ENCODE measurements around the gene BTBD19.
A peak's percentile ranks its signal among the peaks of the same experiment; 100 is the strongest.
"Not testable (repeated sequence)": the region's sequence is repeated elsewhere in the genome, so short reads cannot be mapped to it uniquely, and the experiment has no call there.

BTBD19 gene, protein sequence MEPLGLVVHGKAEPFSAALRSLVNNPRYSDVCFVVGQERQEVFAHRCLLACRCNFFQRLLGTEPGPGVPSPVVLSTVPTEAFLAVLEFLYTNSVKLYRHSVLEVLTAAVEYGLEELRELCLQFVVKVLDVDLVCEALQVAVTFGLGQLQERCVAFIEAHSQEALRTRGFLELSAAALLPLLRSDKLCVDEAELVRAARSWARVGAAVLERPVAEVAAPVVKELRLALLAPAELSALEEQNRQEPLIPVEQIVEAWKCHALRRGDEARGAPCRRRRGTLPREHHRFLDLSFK

DNA sequence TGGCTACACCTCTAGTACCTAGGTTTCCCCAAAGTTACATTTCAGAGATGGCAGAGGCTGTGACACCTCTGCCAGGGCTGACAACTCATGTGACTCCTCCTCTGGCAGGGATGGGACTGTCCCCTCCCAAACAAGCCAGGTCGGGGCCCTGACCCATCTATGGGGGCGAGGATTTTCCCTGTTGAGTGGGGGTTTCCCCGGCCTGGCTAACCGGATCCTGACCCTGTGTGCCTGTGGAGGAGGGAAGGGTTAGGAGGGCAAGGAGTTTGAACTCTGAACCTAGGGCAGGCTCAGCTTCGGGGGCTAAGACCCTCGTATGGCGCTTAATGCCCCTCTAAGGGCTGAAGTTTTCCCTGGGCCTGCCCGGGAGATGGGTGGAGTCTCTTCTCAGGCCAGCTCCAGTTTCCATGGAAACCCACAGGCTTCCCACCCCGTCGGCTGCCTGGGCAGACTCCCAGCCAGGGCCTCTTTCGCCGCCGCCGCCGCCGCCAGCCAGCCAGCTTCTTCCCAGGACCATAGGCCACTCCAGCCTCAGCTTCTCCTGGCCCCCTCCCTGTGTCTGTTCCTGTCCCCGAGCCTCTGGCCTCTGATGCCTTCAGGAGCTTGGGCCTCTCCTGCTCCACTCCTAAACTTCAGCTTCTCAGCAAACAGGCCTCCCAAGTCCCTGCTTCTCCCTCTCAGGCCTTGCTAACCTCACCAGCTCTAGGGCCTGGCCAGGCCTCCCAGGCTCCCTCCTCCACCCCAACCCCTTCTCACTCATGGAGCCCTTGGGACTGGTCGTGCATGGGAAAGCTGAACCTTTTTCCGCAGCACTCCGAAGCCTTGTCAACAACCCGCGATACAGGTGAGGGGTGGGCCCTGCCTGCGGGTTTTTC is at the start of gene BTBD19:
Gene BTBD19 (plus strand): TSS at position 461 of the 875 bp plus-strand sequence. CDS start 298 bp downstream, at position 759.
- DNase-seq, result peak; percentile 81

DNA sequence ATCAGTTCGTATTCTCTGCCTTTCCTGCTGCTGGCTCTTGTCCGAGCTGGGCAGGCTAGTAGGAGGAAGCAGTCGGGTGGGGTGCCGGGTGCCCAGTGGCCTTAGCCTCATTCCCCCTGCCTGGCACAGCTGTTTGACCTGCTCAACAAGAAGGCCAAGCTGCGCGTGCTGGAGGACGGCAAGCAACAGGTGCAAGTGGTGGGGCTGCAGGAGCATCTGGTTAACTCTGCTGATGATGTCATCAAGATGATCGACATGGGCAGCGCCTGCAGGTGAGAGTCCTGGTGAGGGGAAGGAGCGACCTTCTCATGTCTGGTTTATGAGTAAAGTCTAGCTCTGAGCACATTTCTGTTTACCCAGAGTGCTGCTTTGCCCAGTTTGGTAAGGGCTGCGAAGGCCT is 49.2 kb upstream of the BTBD19 start:
- no peak for DNase-seq

DNA sequence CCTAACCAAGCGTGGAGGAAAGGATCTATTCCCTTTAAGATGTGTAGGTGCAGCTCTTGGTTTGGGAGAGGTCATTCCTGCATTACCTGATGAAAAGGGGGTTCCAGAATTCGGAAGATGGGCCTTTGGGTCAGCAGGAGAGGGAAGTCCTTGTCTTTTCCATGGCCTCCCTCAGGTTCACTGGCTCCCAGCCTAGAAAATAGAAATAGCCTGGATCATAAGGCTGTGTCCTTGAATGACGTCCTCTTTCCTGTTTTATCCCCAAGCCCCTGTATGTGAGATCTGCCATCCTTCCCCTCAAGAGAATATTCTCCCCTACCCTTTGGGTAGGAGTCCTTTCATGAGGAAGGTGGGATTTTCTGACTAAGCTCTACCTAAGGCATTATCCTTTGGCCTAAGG is 47.4 kb upstream of the BTBD19 start:
- no peak for DNase-seq

DNA sequence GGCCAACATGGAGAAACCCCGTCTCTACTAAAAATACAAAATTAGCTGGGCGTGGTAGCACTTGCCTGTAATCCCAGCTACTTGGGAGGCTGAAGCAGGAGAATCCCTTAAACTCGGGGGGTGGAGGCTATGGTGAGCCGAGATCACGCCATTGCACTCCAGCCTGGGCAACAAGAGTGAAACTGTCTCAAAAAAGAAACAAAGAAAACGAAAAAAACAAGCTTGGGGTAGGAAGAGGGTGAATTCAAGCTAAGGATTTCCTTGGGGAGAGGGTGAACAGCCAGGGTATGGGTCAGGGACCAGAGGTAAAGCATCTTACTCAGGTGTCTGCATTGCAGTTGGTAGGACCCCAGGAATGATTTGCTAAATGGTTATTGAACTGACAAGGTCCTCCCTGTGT is 41.9 kb upstream of the BTBD19 start:
- not testable (repeated sequence) for DNase-seq

DNA sequence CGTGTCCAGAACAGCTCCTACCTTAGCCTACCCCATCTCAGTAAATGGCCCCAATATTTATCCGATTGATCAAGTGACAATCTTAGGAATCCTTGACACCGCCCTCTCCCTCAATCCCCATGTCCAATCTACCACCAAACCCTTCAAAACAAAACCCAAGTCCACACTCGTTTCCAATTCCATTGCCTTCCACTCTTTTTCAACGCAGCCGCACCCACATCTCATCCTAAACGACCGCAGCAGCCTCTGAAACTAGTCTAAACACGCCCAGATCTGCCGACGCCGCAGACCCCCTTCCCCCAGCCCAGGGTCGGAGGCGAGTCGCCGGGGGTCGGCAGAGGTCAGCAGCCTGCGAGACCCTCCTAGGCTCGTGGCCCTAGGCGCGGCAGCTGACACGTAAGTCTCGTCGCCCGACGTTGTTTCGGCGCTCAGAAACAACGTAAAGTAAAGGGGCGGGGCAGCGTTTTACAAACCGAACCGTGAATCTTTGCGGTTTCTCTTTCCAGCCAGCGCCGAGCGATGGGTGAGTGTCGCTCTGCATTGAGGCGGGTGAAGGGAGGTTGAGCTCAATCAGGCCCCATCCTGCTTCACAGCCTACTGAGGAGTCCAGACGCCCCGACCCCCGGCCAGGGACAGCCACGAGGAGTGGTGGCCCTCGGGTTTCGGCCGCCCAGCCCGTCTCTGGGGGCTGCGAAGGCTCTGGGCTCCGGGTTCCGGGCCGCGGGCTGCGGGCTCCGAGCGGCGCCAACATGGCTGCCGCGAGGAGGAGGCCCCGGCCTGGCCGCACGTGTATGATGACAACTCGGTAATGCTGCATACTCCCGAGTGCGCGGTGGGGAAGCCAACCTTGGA is 33.0 kb upstream of the BTBD19 start, which contains the start of gene RPS8:
Gene RPS8 (plus strand): TSS at position 463 of the 852 bp plus-strand sequence. CDS start 57 bp downstream, at position 520.
- peak; percentile 94 for DNase-seq

DNA sequence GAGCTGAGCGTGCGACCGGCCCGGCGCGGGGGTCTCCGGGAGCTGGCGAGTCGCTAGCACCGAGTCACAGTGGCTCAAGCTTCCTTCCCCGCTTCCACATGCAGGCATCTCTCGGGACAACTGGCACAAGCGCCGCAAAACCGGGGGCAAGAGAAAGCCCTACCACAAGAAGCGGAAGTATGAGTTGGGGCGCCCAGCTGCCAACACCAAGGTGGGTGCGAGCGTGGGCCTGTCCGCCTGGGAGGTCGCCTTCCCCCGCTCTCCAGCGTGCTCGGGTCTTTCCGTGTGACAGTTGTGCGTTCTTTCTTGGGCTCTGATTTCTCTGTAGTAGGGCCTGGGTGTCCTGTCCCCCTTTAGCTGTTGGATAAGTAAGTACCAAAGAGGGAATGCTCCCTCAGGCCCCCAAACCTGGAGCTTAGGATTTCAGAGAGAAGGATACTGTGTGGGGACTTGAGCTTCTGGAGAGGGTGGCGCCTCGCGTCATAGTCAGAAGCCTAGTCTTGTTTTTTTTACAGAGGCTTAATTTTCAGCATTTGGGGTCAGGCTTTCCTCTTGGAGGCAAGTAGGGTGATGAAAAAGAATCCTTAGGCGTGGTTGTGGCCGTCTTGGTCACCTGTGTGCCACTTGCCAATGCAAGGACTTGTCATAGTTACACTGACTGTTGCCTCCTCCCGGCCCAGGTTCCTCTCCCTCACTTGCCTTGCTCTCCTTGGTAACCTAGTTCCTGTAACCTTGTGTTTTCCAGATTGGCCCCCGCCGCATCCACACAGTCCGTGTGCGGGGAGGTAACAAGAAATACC is 32.2 kb upstream of the BTBD19 start:
- peak; percentile 50 for DNase-seq

DNA sequence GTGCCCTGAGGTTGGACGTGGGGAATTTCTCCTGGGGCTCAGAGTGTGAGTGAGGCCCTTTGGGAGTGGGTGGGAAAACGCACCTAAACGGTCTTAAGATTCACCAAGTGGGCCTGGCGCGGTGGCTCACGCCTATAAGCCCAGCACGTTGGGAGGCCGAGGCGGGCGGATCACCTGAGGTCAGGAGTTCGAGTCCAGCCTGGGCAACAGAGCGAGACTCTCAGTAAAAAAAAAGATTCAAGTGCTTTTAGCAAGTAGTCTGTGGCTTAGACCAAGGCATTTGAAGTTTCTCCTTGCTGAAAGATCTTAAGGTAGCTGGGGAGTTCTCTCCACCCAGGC is 31.6 kb upstream of the BTBD19 start:
- peak; percentile 20 for DNase-seq

DNA sequence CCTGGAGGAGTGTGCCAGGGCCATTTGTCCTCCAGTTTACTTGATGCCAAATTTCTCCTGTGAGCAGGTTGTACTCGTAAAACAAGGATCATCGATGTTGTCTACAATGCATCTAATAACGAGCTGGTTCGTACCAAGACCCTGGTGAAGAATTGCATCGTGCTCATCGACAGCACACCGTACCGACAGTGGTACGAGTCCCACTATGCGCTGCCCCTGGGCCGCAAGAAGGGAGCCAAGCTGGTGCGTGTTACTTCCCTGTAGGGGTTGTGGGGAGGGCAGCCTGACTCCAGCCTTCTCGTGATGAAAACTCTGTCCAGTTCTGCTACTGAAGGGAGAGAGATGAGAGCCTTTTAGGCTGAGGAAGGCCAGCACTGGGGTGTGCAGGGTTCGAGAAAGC is 30.8 kb upstream of the BTBD19 start:
- no peak for DNase-seq

DNA sequence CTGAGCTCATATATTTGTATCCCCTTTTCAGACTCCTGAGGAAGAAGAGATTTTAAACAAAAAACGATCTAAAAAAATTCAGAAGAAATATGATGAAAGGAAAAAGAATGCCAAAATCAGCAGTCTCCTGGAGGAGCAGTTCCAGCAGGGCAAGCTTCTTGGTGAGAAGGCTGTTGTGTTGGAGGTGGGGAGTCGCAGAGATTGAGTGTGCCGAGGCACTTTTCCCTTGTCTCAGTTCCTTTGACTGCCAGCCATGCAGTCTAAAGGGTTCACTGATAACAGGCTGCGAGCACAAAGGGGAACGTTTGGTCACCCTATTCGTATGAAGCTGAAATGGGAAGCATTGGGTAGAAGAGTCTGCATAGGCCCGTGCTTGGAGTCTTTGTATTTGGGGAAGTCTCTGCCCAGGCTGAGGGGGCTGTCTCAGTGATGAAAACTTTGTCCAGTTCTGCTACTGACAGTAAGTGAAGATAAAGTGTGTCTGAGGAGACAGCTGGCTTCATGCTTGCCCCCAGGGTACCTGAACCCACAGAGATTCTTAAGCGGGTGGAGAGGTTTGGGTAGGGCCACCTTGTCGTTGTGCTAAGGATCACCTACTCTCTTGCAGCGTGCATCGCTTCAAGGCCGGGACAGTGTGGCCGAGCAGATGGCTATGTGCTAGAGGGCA is 30.2 kb upstream of the BTBD19 start:
- no peak for DNase-seq

DNA sequence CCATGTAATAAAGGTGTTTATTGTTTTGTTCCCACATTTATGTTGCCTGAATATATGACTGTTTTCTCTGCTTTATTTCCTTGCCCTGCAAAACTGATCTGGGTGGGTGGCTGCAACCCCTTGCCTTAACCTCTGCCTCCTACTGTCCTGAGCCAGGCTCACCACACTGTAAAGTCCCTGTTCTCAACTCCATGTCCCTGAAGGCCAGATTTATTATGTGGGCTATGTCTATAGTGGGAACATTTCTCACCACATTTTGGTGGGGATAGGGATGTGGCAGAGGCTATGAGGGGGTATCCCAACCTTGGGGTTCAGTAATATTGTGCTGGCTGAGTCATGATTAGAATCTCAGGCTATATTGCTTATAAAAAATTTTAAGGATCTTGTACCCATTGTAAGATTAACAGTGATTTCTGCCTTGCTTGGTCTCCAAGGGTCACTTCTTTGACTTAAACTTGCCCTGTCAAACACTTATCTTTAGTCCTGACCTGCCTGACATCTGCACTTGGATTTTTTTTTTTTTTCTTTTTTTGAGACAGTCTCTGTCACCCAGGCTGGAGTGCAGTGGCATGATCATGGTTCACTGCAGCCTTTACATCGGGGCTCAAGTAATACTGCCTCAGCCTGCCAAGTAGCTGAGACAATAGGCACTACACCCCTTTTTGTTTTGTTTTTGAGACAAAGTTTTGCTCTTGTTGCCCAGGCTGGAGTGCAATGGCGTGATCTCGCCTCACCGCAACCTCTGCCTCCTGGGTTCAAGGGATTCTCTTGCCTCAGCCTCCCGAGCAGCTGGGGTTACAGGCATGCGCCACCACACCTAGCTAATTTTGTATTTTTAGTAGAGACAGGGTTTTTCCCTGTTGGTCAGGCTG is 29.4 kb upstream of the BTBD19 start:
- no peak for DNase-seq

DNA sequence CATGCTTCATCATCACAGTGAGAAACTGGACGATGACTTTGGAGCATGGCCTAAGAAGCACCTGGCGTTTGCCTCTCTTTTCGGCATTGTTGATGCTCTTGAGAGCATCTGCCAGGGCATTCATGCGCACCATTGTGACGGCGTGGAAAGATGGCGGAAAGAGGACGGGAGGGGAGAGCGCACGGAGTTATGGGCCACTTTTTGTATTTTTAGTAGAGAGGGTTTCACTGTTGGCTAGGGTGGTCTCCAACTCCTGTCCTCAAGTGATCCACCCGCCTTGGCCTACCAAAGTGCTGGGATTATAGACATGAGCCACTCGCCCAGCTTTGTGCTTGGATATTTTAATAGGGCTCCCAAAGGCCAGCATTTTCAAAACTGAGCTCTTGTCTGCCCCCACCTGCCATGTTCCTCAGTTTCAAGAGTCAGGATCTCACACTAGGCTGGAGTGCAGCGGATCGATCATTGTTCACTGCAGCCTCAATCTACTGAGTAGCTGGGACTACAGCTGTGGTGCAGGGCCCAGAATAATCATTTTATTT is 27.7 kb upstream of the BTBD19 start:
- no peak for DNase-seq

DNA sequence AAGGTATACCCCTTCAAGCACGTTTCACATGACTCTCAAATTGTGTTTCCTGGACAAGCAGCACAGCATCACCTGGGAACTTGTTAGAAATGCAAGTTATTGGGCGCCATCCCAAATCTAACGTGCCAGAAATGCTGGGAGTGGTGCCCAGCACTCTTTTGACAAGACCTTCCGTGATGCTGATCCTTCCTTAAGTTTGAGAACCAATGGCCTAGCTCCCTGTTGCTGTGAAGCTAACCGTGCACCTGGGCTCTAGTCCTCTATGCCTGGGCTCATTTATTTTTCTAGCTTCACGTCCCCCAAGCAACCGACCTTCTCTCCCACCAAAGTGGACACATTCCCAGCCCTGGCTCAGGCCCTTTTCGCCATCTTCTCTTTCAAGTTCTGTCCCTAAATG is 24.6 kb upstream of the BTBD19 start:
- no peak for DNase-seq

DNA sequence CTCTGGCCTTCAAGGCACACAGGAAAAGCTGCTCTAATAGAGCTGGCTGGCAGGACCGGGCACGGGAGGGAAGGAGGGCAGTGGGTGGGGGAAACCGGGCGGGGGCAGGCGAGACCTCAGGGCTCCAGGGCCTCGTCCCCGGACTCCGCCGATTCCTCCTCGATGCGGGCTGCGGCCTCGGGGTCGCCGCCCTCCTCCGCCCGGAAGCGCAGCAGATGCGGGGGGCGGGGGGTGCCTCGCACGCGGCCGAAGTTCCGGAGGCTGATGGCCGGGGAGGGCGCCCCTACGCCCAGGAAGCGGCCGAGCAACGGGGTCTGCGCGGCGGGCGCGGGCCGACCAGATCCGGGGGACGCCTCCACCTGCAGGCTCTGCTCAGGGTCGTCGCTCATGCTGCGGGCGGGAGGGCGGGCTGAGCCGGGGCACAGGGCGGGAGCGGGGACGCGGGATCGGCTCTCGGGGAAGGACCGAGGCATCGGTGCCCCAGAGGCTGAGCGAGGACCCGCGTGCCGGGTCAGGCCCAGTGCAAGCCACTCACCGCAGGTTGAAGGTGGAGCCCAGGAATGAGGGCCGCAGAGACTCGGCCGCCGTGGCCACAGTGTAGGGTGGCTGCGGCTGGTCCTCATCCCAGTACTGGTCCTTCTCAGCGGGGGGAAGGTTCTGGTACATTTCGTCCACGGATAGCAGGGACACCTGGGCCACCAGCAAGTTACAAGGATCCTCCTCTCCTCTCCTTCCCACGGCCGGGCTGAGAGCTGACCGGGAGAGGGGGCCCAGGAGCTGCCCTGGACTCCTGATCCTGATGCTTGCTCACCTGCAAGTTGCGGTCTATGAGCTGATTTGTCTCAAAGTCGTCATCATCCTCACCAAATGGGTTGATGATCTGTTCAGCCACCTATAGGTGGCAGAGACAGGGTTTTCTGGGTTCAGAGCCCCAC is 24.0 kb upstream of the BTBD19 start:
- DNase-seq, result peak; percentile 43

DNA sequence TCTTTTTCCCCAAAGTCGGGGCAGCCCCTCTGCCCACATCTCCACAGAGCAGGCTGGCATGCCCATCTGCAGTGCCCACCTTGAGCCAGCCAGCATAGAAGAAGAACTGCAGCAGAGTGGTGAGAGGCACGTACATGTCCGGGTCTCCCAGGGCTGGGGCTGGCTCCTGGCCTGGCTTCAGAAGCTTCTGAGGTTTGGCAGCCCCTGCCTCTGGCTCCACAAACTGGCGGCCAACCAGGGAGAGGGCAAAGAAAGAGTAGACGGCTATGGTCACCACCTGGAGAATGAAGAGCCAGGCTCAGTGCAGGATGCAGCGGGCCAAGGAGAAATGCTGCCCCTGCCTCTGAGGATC is 23.3 kb upstream of the BTBD19 start:
- no peak for DNase-seq

DNA sequence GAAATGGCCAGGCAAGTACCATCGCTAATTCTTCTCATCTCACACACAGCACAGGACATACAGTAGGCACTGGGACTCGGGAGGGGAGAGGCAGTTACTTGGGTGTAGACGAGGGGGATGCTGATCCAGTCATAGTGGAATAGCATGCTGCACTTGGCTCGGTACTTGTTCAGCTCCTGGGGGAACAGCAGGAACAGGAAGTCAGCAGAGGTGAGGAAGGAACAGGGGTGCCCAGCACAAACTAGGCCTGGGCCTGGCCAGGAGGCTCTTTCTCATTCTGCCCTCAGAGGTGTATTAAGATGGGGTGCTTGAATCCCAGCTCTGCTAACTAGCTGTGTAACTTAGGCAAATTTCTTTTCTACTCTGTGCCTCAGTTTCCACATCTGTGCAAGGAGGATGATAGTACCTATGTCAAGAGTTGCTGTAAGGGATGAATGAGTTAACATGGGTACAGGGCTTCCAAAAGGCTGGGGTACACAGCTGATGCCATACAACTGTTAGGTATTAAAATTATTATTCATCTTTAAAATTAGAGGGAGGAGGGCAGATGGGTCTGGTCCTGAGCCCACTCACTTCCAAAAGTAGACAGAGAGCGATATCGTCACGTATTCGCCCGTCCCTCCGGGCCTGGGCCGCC is 22.7 kb upstream of the BTBD19 start:
- no peak for DNase-seq

DNA sequence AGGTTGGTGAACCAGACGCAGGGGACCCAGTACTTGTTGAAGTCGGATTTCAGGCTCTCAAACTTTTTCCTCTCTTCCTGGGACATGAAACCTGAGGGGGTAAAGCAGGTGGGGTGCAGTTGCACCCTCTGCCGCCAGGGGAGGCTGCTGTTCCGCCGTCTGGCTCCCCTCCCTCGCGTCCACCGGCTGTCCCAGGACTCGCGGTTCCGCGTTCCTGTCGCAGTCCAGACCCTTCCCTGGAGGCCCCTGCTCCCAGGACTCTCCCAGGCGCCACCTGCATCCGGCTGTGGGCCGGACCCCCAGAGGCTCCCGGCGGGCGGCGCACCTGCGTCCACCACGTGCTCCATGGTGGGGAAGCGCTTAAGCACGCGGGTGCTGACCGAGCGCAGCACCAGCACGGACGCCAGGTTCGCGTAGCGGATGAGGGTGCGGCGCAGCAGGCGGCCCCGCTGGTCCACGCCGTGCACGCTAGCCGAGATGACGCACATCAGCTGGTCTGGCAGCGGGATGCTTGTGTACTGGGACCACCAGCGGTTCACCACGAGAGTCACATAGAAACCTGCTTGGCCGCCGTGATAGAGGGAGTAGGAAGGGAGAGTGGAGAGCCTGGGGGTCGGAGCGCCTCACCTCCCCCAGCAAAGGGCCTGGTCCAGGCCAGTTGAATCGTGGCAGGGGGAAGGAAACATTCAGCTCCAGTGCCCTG is 22.0 kb upstream of the BTBD19 start:
- DNase-seq, result peak; percentile 81

DNA sequence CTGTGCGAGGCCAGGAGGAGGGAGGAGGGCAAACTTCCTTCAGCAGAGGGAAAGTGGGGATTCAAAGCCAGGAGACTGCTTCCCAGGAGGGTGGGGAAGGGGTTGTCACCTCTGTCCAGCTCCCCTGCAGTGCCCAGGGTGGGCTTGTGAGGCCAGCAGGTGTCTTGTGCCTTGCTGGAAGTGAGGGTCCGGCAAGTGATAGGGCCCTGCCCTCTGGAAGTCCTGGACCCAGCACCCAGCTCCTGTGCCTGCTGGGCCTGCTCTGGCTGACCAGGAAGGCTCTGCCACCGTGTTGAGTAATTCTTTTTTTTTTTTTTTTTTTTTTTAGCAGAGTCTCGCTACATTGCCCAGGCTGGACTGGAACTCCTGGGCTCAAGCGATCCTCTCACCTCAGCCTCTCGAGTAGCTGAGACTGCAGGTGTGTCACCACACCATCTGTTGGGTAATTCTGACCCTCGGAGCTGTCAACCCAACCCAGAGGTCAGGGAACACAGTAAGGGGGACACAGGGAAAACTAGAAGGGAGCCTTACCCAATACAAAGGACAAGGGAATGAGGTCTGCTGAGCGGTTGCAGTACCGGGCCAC is 21.4 kb upstream of the BTBD19 start:
- no peak for DNase-seq

DNA sequence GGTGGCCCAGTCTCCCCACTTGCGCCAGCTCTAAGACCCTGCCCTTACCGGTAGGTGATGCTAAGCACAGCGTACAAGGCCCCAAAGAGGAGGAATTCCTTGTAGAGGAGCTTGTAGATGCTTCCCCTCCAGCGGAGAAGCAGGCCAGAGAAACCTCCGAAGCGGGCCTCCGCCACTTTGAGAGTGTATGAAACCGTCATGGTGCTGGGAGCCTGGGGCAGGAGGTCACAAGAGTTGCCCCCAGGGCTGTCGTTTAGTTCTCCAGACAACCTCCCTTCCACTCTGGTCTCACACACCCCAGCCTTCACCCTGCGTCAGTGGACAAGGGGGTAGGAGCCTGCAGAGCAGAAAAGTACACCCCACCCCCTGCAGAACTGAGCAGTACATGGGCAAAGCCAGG is 20.8 kb upstream of the BTBD19 start:
- no peak for DNase-seq
